HL-60 (cell line): ENCODE data around the gene KIF5A.

Experiments
- DNase-seq, 2 experiments: peaks; one replicate each; pipeline ENCODE4 v3.0.0-alpha.2; 2010 to 2020; ENCODE audit warnings: low read depth in 1 of 2, low spot score in 1 of 2
- H3K27ac ChIP-seq: fragments of 250-450 bp; sonication (Bioruptor Pico); replicated peaks from 2 replicates; pipeline ENCODE4 v1.5.1; 2020; ENCODE audit warnings: mild to moderate bottlenecking, moderate library complexity
- H3K27me3 ChIP-seq: fragments of 250-450 bp; sonication (Bioruptor Pico); 2 replicates; pipeline ENCODE4 v1.5.1; 2021; ENCODE audit warnings: mild to moderate bottlenecking, moderate library complexity; ENCODE audit not compliant: insufficient read depth, poor library complexity, severe bottlenecking
- H3K4me3 ChIP-seq: replicated peaks from 2 replicates; pipeline ENCODE4 v1.5.1; 2011; ENCODE audit warnings: mild to moderate bottlenecking, control low read depth, low read length; ENCODE audit not compliant: insufficient read depth
- GABPA ChIP-seq: IDR thresholded peaks from 2 replicates; pipeline ENCODE4 v1.6.1; 2012; ENCODE audit warnings: low read depth
- POLR2AphosphoS5 ChIP-seq: IDR thresholded peaks from 2 replicates; pipeline ENCODE4 v1.6.1; 2012; ENCODE audit warnings: low read depth
- SPI1 ChIP-seq: IDR thresholded peaks from 2 replicates; pipeline ENCODE4 v1.6.1; 2012; ENCODE audit warnings: low read depth, mild to moderate bottlenecking, borderline replicate concordance
- TF ChIP-seq, protein P1 (sequence below): IDR thresholded peaks from one replicate; pipeline ENCODE4 v1.5.1; 2011; ENCODE audit warnings: low read length, control low read depth, inconsistent platforms; ENCODE audit not compliant: insufficient read depth
- TF ChIP-seq, protein P2 (sequence below): IDR thresholded peaks from 2 replicates; pipeline ENCODE4 v1.6.1; 2012; ENCODE audit warnings: low read depth; ENCODE audit not compliant: insufficient replicate concordance

Gene KIF5A

DNA sequence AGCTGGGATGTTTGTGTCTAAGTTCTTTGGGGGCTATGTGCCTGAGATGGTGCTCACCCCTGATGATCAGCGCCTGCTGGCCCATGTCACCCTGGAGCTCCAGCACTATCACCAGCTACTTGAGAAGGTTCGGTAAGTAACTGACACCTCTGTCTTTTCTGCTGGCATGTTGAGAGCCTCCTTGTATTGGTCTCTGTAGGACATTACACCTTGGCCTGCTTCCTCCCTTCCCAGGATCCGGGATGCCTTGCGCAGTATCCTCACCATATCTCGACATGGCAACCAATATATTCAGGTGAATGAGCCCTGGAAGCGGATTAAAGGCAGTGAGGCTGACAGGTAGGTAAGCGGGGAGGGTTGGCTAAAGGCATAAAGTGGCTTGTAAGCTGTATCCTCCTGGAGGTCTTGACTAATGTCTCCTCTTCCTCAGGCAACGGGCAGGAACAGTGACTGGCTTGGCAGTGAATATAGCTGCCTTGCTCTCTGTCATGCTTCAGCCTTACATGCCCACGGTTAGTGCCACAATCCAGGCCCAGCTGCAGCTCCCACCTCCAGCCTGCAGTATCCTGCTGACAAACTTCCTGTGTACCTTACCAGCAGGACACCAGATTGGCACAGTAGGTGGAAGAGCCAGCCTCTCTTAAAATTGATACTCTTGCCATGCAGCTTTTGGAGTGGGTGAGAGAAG lies 35.0 kb upstream of the KIF5A start:
- TF ChIP-seq POLR2AphosphoS5 (no peak; the same call in 1 of the 2 replicates), GABPA (no peak), SPI1 (no peak)
- TF ChIP-seq, protein P1, sequence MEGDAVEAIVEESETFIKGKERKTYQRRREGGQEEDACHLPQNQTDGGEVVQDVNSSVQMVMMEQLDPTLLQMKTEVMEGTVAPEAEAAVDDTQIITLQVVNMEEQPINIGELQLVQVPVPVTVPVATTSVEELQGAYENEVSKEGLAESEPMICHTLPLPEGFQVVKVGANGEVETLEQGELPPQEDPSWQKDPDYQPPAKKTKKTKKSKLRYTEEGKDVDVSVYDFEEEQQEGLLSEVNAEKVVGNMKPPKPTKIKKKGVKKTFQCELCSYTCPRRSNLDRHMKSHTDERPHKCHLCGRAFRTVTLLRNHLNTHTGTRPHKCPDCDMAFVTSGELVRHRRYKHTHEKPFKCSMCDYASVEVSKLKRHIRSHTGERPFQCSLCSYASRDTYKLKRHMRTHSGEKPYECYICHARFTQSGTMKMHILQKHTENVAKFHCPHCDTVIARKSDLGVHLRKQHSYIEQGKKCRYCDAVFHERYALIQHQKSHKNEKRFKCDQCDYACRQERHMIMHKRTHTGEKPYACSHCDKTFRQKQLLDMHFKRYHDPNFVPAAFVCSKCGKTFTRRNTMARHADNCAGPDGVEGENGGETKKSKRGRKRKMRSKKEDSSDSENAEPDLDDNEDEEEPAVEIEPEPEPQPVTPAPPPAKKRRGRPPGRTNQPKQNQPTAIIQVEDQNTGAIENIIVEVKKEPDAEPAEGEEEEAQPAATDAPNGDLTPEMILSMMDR: no peak
- TF ChIP-seq, protein P2, sequence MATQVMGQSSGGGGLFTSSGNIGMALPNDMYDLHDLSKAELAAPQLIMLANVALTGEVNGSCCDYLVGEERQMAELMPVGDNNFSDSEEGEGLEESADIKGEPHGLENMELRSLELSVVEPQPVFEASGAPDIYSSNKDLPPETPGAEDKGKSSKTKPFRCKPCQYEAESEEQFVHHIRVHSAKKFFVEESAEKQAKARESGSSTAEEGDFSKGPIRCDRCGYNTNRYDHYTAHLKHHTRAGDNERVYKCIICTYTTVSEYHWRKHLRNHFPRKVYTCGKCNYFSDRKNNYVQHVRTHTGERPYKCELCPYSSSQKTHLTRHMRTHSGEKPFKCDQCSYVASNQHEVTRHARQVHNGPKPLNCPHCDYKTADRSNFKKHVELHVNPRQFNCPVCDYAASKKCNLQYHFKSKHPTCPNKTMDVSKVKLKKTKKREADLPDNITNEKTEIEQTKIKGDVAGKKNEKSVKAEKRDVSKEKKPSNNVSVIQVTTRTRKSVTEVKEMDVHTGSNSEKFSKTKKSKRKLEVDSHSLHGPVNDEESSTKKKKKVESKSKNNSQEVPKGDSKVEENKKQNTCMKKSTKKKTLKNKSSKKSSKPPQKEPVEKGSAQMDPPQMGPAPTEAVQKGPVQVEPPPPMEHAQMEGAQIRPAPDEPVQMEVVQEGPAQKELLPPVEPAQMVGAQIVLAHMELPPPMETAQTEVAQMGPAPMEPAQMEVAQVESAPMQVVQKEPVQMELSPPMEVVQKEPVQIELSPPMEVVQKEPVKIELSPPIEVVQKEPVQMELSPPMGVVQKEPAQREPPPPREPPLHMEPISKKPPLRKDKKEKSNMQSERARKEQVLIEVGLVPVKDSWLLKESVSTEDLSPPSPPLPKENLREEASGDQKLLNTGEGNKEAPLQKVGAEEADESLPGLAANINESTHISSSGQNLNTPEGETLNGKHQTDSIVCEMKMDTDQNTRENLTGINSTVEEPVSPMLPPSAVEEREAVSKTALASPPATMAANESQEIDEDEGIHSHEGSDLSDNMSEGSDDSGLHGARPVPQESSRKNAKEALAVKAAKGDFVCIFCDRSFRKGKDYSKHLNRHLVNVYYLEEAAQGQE: no peak
- no peak for DNase-seq
- H3K4me3 ChIP-seq: no peak overlapping the region
- no peaks in the 10 kb centered on the region for H3K27me3 ChIP-seq
- H3K27ac ChIP-seq: no peak overlapping the region

DNA sequence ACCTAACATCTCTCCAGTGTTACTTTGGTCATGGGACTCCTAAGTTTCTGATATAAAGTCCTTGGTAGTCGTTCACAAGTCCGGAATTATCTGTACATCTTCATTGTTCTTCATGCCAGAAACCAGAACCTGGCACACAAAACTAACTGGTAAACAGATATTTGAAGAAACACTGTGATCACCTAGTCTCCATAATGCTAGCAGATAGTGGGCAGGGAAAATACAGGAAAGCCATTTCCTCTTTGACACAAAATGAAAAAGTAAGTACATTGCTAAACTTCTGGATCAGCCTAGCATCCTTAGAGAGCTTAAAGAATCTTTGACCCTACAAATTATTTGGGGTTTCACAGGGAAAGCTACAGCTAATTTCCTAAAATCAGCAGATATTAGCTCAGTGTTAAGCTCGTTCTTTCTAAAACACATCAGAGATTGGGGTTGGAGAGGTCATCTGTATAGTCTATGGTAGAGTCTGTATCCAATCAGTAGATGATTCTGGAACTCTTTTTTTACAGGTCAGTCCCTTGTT lies 34.4 kb upstream of the KIF5A start:
- TF ChIP-seq, protein P2: no peak
- TF ChIP-seq GABPA: no peak
- TF ChIP-seq SPI1: no peak
- TF ChIP-seq, protein P1: no peak
- no peak for TF ChIP-seq POLR2AphosphoS5
- Histone ChIP-seq H3K4me3 (no peak overlapping the region), H3K27ac (no peak overlapping the region), H3K27me3 (no peaks in the 10 kb centered on the region)
- no peak for DNase-seq

DNA sequence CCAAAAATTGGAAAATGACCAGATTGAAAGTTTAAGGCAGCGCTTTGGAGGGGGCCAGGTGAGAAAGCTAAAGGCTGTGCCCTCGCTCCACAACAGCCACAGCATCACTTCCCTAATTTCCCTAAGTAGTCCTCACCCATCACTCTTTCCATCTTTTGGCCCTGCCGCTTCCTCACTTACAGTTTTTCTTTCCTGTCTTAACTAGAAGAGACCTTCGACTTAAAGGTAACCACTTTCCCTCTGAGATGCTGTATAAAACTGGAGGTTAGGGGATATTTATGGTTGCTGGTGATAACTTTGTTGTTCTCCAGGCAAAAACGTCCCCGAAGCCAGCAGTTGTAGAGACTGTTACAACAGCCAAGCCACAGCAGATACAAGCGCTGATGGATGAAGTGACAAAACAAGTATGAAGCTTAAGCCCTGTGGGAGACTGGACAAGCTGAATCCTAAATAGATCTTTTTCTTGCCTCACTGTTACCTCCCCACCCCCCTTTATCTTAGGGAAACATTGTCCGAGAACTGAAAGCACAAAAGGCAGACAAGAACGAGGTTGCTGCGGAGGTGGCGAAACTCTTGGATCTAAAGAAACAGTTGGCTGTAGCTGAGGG lies 33.8 kb upstream of the KIF5A start:
- Histone ChIP-seq H3K27ac (no peak overlapping the region), H3K27me3 (no peaks in the 10 kb centered on the region), H3K4me3 (no peak overlapping the region)
- TF ChIP-seq GABPA: no peak
- TF ChIP-seq, protein P1: no peak
- TF ChIP-seq, protein P2: no peak
- TF ChIP-seq POLR2AphosphoS5: peak; percentile 17; the same call in 1 of the 2 replicates
- TF ChIP-seq SPI1: peak; percentile 22; the same call in 1 of the 2 replicates
- DNase-seq: no peak
